LoVo (cell line): ENCODE data around the gene FNDC3B.

Experiments
- DNase-seq: peaks from one replicate; pipeline ENCODE4 v3.0.0-alpha.2; 2016; ENCODE audit warnings: low spot score

Gene FNDC3B

DNA sequence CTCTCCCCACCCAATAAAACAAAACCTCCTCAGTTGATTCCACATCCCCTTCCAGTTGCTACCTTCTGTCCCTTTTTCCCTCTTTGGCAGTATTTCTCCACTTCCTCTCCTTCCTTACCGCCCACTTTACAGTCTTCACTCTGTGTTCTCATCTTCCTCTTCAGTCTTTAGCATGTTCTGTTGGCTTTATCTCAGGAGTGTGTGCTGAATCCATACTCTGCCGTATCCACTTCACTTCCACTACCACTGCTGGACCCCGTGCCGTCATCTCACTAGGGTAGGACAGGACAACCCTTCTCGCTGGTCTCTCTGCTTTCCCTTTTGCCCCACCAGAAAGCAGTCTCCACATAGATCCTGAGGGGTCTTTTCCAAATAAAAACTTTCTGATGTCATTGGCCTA, 74.3 kb downstream of the FNDC3B start:
- DNase-seq = no peak

DNA sequence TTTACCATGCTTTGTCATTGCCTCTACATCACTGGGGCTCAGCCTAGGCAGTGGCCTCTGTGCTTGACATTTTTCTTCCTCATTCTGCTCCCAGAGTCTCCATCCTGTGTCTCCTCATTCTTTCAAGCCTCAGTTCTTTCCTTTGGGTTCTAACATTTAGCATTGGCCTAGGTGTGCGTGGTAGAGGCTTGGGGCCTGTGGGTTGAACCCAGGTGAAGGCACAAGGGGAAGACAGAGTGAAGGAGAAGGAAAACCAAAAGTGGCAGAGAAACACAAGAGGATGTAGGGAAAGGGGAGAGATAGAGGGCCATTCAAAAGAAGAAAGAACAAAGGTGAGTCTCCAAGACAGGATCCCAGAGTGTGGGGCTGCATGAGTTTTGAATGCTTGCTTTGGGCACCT, 75.7 kb downstream of the FNDC3B start:
- DNase-seq = no peak

DNA sequence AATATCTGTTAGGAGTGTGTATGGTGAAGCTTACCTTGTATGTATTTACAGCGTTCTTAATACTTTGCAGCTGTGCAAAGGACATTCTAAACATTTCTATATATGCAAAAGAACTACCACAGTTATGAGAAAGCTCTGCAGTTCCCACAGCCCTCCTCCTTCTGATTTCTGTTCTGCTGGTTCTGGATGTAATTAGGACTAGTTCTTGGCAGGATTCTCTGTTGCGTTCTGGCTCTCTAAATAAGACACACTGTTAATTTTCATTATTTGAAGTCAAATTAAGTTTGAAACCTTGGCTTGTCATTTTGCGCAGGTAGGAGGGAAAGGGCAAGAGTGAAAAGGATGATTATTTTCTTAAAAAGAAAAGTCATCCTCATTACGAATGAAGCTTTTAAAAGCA, 76.4 kb downstream of the FNDC3B start:
- no peak for DNase-seq

DNA sequence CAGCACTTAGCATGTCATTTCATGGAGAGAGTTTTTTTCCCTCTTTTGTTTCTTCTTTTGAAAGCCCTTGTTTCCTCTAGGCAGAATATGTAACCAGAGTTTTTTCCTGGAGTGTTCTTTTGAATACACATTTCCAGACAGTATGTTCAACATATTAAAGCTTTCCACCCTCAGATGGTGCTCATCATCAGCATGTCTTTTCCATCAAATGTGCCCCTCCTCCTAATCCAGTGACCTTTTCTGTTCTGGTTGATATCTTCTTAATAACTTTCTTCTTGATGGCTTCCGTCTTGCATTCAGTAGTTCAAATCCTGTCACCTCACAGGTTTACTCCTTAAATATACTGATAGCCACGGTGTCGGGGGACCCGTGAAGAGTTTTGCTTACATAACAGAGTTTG, 78.6 kb downstream of the FNDC3B start:
- no peak for DNase-seq

DNA sequence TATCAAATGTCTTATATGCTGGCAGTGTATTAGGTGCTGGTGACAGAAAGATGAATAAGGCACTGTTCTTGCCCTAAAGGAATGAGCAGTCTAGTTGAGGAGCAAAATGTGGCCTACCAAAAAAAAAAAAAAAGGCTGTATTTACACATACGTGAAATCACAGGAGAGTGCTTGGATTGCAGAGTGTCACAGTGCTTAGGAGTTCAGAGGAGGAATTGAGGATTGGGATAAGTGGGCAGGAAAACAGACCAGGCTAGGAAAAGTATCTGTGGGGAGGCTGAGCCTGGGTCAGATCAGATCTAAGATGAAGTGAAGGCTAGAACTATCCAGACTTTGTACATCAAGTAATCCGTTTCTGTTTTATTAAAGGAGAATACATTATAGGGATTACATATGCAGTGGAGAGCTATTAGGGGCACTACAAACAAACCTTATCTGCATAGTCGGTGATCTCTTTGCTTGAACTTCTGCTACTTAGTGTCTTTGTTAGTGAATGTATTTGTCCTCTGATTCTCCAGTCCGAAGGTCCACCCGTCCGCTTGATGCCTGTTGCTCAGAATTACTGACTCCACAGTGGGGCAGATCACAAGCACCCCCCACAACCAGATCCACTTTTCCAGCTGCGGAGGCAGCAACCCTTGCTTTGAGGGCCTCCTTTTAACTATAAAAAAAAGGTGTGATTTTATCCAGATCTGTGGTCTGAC, 80.0 kb downstream of the FNDC3B start:
- no peak for DNase-seq

DNA sequence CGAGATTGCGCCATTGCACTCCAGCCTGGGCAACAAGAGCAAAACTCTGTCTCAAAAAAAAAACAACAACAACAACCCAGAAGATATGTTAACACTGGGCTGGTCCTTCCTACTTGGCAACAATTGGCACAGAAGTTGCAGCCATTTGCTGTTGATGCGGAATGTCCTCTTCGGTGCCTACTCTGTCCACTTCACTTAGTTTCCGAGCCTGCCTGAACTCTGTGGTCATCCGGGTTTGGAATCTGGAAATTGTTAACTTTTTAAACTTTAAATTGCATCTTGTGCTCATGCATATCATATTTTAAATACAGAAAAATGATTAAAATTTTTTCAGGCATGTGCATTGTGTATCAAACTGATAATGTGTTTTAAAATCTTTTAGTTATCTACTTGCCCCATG, 81.5 kb downstream of the FNDC3B start:
- no peak for DNase-seq

DNA sequence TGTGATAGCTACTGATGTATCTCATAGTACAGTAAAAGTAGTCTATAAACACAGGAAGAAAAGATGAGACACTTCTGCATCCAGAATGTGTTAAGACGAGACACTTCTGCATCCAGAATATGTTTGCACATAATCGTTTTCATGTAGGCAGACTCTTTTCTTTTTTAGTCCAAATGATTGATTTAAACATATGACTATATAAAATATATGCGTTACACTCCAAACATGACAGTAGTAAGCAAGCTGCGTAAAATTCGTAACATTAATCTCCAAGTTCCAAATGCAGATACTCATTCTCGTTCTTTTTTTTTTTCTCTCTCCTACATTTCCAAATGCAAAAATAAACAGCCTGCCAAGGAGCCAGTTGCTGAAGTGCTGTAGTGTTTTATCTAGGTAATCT, 82.6 kb downstream of the FNDC3B start:
- no peak for DNase-seq

DNA sequence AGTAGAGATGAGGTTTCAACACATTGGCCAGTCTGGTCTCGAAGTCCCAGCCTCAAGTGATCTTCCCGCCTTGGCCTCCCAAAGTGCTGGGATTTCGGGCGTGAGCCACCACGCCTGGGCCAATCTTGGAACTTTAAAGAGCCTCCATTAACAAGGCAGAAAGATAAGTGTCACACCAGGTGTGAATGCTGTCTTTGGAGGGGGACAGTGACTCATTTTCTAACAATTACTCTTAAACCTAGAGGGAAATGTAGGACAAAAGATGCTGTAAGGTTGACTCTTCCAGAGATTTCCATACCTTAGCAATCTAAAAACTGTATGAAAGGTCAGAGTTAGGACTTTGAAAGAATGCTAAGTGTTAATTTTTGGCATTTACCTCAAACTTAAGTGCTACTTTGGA, 84.9 kb downstream of the FNDC3B start:
- DNase-seq = no peak

DNA sequence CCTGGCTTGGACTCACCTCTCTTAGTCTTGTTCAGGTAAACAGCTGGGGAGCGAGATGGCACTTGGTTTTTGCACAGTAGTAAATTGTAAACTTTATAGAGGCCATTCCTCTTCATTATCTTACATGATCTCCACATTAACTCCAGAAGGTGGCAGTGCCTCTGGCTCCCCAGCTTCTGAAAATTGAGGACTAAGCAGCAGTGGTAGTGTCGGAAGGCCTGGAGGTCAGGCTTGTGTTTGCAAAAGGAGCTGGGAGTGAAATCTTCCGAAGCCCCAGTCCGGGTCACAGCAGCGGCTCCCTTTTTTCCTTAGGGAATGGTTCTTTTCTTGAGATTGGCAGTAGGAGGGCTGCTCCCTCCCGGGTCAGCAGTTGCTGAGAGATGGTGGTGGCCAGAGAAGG, 85.7 kb downstream of the FNDC3B start:
- DNase-seq = no peak

DNA sequence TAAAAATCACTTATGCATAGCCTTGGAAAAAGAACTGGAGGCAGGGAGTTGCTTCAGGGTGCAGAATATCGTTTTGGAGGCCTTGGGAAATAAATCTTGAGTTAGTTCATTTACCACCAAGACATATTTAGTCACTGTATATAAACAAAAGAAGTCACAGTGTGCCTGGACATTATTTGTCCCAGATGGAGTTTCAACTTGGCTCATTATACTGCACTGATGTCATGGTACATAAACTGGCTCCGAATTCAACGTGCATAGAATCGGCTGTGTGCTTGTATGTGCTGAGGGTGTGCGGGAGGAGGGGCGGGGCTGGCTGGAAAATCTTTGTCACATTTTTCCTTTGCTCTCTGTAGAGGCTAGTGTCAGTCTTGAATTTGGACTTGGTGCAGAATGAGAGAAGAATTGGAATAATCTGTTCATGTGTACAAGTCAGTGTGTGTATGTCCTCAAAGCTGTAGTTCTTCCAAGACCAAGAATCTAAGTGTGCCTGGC, 86.6 kb downstream of the FNDC3B start:
- no peak for DNase-seq

DNA sequence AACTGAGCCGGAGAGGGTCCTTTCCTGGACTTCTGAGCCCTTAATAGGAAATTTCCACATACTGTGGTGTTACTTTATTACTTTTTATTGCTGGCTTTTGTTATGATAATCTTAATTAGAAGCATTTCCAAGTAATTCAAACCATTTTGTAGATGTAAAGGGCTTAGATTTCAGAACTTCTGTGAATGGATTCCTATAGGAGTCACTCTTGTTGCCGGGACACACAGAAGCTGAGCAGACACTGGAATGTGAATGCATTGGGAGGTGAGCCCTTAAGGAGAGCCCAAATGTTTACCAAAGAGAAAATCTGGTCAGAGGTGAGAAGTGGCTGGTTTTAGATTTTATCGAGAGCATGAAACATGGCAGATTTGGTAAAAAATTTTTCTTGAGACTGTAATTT, 87.4 kb downstream of the FNDC3B start:
- DNase-seq = no peak

DNA sequence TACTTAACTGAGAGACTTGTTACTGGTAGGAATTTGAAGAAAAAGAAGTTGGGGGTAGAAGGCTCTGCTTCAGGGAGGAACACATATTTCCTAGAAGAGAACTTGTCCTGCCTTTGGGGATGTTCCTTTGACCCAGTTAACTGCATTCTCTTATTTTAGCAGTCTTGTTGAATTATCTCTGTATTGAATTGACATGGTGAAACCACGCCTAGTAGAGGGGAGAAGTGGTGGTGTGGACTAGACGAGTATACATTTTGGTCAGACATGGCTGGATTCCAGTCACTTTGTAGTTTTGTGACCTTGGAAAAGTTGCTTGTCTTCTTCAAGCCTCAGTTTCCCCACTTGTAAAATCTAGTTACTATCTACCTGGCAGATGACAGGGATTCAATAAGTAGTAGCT, 87.8 kb downstream of the FNDC3B start:
- DNase-seq = no peak

DNA sequence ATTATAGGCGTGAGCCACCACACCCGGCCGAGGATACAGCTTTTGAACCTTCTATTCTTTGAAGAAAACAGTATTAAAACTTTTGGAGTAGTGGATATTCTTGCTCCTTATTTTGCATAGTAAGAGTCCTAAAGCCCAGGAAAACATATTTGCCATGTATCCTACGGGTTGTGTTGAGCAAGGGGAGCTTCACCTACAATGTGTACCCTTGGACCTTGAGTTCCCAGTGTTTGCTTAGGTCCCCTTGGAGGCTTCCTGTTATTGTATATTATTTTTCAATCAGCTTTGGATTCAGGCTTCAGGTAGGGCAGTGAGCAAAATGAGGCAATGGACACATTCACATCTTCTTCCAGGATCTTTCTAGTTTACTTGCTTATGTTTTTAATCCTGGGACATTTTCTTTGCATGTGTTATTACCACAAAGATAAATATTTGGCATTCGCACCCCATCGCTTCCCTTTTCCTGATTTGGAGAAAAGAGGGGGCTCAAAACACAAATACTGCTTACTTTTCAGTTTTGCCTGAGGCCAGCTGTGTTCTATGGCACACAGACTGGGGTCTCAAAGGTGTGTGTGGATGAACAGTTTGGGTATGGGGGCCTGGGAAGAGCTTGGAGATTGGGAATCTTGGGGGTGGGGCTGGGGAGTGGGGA, 88.7 kb downstream of the FNDC3B start:
- DNase-seq = no peak

DNA sequence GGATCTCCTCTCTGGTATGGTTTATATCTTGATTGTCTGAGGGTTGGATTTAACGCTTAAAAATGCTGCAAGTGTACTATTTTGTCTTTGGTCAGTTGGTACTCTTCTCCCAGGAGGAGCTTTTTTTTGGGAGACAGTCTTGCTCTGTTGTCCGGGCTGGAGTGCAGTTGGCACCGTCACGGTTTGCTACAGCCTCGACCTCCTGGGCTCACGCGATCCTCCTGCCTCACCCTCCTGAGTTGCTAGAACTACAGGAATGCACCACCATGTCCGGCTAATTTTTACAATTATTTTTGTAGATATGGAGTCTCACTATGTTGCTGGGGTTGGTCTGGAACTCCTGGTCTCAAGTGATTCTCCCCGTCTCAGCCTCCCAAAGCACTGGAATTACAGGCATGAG, 89.5 kb downstream of the FNDC3B start:
- no peak for DNase-seq

DNA sequence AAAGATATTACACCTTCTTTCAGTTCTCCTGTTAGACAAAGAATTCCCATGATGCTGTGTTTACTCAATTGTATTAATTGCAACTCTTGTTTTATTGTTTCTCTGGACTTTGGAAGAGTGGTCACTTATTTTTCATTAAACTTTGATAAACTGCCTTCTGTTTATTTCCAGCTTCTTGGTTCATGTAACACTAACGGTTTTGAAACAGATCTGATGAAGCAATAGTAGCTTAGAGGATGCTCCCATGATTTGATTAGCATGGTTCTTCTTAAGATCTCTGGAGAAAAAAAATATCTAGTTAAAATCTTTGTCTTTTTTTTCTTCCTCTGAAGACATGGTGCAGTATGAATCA, 90.1 kb downstream of the FNDC3B start:
- no peak for DNase-seq

DNA sequence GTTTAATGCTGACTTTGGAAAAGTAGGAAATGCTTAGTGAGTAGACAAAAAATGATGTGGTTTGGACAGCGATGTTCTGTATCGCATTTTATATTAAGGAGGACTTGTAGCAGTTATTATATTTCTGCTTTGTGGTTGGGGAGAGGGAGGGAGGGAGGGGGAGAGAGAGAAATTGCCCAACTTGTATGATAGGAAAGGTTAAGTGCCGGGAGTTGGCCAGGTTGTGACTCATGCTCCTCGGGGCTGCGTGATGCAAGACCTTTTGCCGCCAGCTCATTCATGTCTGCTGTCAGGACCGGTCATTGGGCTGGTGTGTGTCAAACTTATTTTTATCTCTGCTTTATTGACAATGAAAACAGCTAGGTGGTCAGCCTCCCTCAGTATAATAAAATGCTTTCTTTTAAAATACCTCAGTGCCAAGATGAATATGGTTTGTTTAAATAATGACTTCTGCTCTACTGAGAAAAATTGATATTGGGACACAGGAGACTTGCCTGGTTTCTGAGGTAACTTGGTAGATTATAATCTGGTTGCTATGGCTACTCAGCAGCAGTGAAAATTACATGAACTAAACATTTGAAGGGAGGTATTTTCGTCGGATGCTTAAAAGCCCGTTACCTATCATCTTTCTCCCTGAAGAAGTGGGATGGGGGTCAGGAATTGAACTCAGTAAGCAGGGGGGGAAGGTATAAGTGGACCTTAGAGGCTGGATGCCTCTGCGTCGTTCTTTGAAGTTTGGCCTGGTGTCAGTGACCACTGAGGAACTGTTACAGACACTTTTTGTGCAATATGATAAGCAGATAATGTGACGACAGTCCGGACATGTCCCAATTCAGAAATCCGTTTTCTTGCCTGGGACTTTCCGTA, 90.7 kb downstream of the FNDC3B start:
- DNase-seq = peak; percentile 90

DNA sequence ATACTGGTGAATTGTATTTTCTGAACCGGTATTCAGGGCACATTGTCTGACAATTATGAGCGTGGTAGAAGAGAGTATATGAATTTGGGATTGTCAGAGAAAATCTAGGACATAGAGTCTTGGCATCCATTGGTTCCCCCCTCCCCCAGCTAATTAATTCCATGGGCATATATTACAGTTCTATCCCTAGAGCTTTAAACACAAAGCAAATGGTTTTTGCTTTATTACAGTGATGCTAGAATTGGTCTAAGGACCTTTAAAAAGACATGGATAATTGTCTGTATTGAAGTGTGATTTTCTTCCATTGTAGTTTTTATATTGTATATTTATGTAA, 91.3 kb downstream of the FNDC3B start:
- DNase-seq = no peak

DNA sequence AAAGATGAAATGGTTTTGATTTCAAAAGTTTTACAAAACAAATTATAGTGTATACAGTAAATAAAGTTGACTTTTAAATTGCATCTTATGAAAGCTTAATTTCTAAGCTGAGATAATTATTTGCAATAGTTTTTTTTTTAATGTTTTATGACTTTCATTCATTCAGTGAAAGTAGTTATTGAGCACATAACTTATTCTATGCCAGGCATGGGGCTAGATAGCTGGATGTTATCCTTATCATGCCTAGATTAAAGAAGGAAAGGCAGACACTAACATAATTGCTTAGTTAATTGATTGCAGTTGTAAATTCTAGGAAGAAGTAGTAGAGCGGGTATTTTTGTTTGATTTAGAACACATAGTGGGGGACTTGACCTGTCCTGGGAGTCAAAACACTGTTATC, 92.4 kb downstream of the FNDC3B start:
- DNase-seq = no peak

DNA sequence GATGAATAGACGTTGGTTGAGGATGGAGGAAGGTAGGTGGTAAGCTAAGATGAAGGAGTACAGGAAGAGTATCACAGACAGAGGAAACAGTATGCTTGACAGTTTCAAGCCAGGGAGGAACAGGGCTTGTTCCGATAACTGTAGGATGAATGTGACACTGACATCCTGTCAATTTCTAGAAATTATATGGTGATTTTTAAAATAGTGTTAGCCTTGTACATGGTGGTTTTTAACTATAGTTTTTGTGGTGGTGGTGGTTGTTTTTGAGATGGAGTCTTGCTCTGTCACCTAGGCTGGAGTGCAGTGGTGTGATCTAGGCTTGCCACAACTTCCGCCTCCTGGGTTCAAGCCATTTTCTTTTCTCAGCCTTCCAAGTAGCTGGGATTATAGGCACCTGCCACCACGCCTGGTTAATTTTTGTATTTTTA, 92.8 kb downstream of the FNDC3B start:
- DNase-seq = no peak

DNA sequence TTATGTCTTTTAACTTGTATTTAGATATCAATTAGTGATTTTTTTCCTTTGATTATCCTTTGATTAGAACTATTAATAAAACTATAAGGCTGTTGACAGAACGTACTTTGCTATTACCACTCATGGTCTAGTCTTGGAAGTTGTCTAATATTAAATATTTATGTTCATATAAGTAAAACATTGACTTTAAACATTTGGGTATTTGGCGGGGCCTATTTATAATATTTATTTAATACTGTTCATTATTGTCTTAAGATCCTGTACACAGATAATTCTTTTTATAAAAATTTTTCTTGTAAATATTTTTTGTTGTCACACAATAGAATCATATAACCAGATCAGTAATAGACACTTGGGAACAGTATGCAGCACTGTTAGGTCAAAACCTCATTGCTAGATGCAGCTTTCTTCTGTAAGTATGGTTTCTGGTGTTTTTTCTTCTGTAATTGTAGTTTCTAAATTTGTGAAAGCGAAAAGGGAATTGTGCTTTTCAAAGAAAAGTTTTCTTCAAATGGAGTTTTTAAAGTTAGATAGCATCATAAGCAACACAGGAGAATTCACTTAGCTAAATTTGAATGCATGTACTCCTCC, 93.4 kb downstream of the FNDC3B start:
- DNase-seq = no peak

DNA sequence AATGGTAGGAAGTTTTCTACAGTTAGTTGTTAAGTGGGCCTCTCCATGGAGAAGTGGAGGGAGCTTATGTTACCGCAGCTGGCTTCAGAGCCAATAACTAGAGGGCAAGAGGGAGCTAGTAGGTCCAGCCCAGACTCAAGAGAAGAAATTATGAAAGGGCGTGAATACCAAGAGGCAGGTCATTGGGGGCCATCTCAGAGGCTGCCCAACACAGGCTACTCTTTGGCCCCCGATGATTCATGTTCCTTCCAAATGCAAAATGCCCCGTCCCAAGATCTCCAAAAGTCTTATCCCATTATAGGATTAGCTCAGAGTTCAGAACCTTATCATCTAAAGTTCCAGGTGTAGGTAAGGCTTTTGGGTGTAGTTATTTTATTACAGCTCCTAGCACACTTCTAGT, 94.5 kb downstream of the FNDC3B start:
- no peak for DNase-seq

DNA sequence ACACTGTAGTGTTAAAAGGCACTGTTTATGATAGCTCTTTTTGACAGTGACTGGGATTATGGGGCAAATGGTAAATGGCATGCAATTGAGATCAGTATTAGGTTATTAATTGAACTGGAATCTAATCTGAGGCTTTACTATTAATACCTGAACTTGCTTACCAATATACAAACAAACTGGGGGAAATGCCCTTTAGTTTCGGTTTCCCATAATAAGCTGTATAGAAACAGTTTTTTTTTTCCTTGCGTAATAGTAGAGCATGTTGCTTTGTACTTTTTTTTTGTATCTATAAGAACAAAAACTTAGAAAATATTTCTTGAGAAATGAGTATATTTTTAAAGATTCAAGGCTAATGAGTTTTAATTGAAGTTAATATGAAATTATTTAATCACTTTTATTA, 95.0 kb downstream of the FNDC3B start:
- DNase-seq = no peak

DNA sequence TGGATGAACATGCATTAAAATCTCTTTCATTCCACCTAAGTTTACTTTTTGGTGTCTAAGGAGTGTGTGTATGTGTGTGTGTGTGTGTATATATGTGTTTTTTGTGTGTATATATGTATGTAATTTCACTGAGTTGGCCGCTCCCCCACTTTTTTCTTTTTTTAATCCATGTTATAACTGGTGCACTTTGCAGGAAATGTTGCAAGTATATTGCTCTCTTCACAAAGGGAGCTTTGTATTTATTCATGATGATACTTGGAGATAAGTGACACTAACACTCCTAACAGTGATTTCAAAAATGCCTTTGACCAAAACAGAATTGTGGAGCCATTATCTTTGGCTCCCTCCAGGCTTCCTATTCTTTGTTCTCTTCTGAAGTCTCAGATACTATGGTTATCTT, 95.8 kb downstream of the FNDC3B start:
- DNase-seq = no peak
